Activated naive CD4-positive, alpha-beta T cell treated with anti-CD3 and anti-CD28 coated beads, Interleukin-2, amount 50 U/mL, for 72 hours (primary cell): ENCODE results near the gene LRRIQ1. TPM values are rescaled to one million over a fixed set of nuclear protein-coding genes. Genes with fewer than 3 reads are reported as not detected.

Source experiments
- ATAC-seq, 2 donors: fragments of 150-1000 bp; cut with Tn5 transposase; 2 replicates each; pipeline ENCODE4 v1.10.0; 2021; ENCODE audit warnings: mild to moderate bottlenecking in 2 of 2, moderate library complexity in 2 of 2
- DNase-seq, 2 donors: peaks; one replicate each; pipeline ENCODE4 v3.0.0; 2021 to 2022; ENCODE audit warnings: low spot score in 2 of 2
- H3K27ac Mint-ChIP-seq, 2 donors: one replicate each; pipeline ENCODE4 v1.8.0; 2022; ENCODE audit warnings: mild to moderate bottlenecking in 2 of 2, mixed read lengths in 2 of 2
- H3K36me3 Mint-ChIP-seq, 2 donors: one replicate each; pipeline ENCODE4 v1.8.0; 2022; ENCODE audit warnings: mixed read lengths in 2 of 2
- H3K9me3 Mint-ChIP-seq, 2 donors: one replicate each; pipeline ENCODE4 v1.8.0; 2022; ENCODE audit warnings: mixed read lengths in 2 of 2
- total RNA-seq, 2 donors: library from RNA; stranded (reverse); gene quantifications; one replicate each; pipeline ENCODE4 v1.2.3, GENCODE V29; 2022

LRRIQ1 gene
- total RNA-seq, 2 donors from 2014 or later, result not detected

DNA sequence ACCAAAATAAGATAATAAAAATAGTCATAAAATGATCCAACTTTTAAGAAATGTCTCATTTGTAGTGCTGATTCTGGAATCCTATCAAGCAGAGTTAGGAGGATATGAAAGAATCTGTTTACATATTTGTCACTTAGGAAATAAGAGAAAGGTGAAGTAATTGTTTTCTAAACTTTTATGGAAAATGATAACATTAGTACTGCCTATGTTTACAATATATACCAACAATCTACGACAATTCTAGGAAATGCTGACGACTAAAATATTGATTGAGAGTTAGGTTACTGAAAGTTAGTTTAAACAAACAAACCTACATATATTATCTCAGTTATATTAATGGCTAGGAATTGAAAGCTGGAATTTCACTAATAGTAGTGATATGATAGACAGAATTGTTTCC is 18.1 kb upstream of the LRRIQ1 start:
- Mint-ChIP-seq H3K27ac (no peak overlapping the region), H3K36me3 (no peaks in the 10 kb centered on the region), H3K9me3 (no peaks in the 10 kb centered on the region)
- ATAC-seq (no peak), DNase-seq (no peak)

DNA sequence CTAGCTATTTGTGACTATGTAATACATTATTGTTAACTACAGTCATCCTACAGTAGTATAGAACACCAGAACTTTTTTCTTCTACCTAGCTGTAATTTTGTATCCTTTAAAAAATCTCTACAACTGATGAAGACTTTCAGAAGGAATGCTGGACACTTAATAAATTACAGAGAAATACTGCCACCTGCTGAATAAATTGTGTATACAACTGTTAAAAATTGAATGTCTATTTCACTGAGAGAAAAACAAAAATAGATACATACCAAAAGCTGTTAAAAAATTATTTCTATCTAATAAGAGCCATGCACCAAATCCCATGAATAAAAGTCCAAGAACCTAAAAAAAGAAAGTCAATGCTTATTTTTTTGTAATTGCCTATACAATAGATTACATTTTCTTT is 6.7 kb upstream of the LRRIQ1 start:
- ATAC-seq (no peak), DNase-seq (no peak)
- Mint-ChIP-seq H3K9me3 (no peaks in the 10 kb centered on the region), H3K36me3 (no peaks in the 10 kb centered on the region), H3K27ac (no peak overlapping the region)

DNA sequence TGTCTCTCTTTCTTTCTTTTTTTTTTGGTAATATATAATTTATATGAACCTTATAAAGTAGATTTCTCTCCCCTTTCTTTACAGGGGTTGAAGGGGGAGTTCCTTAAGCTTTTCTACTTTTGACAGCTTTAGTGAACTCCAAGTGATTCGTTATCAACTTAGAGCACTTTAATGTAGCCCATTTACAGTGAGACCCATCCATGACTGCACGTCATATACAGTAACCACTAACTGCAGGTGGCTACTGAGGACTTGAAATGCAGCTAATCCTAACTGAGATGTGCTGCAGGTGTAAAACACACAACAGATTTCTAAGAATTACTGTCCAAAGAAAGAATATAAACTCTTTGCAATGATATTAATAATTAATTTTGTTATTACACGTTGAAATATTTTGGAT is 582 bp downstream of the LRRIQ1 start:
- DNase-seq, result no peak

DNA sequence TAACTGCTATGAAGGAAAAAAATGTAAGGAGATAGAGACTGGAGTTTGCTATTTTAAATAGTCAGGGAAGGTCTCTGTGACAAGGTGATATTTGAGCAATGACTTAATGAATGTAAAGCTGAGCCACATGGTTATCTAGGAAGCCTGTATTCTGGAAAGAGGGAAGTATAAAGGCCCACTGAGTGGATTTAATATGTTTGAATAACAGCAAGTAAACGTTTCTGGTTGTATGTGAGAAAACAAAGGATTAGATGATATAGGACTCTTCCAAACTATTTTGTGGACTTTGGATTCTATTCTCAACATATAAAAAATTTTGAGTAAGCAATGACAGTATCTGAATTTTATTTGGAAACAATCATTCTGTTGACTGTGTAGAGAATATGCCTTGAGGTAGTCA is 5.2 kb downstream of the LRRIQ1 start:
- no peaks in the 10 kb centered on the region for H3K9me3 Mint-ChIP-seq
- no peaks in the 10 kb centered on the region for H3K36me3 Mint-ChIP-seq
- DNase-seq (no peak), ATAC-seq (no peak)
- H3K27ac Mint-ChIP-seq, result no peak overlapping the region

More for the DNA sequence above, 582 bp downstream of the LRRIQ1 start:
- no peaks in the 10 kb centered on the region for H3K9me3 Mint-ChIP-seq
- H3K27ac Mint-ChIP-seq, result no peak overlapping the region
- no peak for ATAC-seq
- no peaks in the 10 kb centered on the region for H3K36me3 Mint-ChIP-seq

DNA sequence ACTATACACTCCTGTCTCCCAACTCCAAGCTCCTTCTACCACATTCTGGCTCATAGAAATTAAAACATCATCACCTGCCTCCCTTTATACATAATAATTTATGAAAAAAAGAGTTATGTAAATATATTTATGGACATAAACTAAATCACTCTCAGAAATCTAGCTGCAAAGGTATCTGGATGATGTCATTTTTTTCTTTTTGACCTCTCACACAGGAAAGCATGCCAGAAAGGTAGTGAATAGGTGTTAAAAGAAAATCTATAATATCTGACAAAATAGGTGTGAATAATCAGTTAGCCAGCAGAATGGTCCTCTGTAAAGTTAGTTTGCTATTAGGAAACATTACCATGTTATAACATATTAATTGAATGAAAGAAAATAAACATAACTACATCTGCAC is 7.7 kb downstream of the LRRIQ1 start:
- no peaks in the 10 kb centered on the region for H3K9me3 Mint-ChIP-seq
- ATAC-seq, result no peak
- no peak overlapping the region for H3K27ac Mint-ChIP-seq
- H3K36me3 Mint-ChIP-seq, result no peaks in the 10 kb centered on the region
- no peak for DNase-seq

- no peak overlapping the region for H3K27ac Mint-ChIP-seq
- DNase-seq, result peak in 1 of 2 donors; percentile 39
- ATAC-seq, result no peak
- no peaks in the 10 kb centered on the region for H3K36me3 Mint-ChIP-seq
- no peaks in the 10 kb centered on the region for H3K9me3 Mint-ChIP-seq
These were observed 21.3 kb downstream of the LRRIQ1 start for GRCh38 chr12:85057370-85057963.

GRCh38 chr12:85058339-85058738 is 22.2 kb downstream of the LRRIQ1 start:
- Mint-ChIP-seq H3K9me3 (no peaks in the 10 kb centered on the region), H3K27ac (no peak overlapping the region), H3K36me3 (no peaks in the 10 kb centered on the region)
- DNase-seq (no peak), ATAC-seq (no peak)

GRCh38 chr12:85059594-85059993 is 23.4 kb downstream of the LRRIQ1 start:
- DNase-seq (no peak), ATAC-seq (no peak)
- no peaks in the 10 kb centered on the region for H3K9me3 Mint-ChIP-seq
- H3K27ac Mint-ChIP-seq, result no peak overlapping the region
- H3K36me3 Mint-ChIP-seq, result no peaks in the 10 kb centered on the region

DNA sequence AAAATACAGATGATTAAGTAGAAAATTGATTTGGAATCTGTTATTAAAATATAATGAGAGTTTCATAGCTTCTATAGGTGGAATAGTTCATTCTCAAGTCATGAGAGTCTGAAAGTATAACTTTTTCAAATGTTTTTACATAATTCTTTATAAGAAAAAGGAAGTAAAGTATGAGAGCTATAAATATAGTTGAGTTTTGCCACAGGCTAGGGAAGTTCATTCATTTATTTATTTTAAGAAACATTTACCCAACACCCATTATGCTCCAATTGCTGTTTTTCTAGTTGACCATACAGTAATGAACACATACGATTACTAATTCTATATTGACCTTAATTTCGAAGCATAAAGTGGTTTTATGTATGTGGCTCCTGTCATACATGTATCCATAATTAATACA is 24.8 kb downstream of the LRRIQ1 start:
- no peak overlapping the region for H3K27ac Mint-ChIP-seq

GRCh38 chr12:85065837-85066482 is 29.8 kb downstream of the LRRIQ1 start:
- H3K36me3 Mint-ChIP-seq, result no peaks in the 10 kb centered on the region
- no peak for DNase-seq
- no peak for ATAC-seq
- no peak overlapping the region for H3K27ac Mint-ChIP-seq
- H3K9me3 Mint-ChIP-seq, result no peaks in the 10 kb centered on the region

More for the DNA sequence above, 24.8 kb downstream of the LRRIQ1 start:
- no peak for DNase-seq
- no peak for ATAC-seq
- no peaks in the 10 kb centered on the region for H3K9me3 Mint-ChIP-seq
- H3K36me3 Mint-ChIP-seq, result no peaks in the 10 kb centered on the region

- DNase-seq, result no peak
- H3K36me3 Mint-ChIP-seq, result no peaks in the 10 kb centered on the region
- H3K9me3 Mint-ChIP-seq, result no peaks in the 10 kb centered on the region
- no peak overlapping the region for H3K27ac Mint-ChIP-seq
- ATAC-seq, result no peak
These were observed 36.7 kb downstream of the LRRIQ1 start for GRCh38 chr12:85072826-85073225.

DNA sequence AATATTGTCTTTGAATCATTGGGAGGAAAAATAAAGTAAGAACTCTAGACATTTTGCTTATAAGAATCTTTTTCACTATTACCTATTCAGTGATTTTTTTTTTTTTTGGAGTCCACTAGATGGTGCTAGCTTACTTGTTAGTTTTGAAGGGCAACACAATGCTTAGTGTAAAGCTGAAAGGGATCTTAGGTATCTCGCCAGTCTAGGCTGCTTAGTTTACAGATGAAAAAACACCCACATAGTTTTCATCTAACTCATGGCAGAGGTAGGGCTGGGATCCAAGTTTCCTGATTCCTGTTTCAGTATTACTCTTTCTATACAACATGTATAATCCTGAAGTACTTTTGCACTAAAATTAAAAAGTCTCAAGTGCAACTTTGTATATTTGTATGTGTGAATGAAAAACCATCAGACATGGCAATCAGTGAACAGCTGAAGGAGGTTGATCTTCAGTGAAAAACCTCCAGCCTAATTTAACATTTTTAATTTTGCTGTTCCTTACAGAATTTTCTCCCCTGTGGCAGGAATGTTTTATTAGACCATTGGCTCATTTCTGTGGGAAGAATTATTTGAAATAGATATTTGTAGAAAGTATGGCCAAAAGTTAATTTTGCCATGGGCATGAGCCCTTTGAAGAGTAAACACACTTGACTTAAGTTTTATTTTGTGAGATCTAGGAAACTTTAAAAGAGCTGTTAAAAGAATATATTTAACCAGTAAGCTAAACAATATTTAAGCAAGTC is 40.7 kb downstream of the LRRIQ1 start:
- H3K9me3 Mint-ChIP-seq, result no peaks in the 10 kb centered on the region
- H3K27ac Mint-ChIP-seq, result no peak overlapping the region
- DNase-seq (no peak), ATAC-seq (peak in 1 of 2 donors; percentile 57)
- no peaks in the 10 kb centered on the region for H3K36me3 Mint-ChIP-seq

DNA sequence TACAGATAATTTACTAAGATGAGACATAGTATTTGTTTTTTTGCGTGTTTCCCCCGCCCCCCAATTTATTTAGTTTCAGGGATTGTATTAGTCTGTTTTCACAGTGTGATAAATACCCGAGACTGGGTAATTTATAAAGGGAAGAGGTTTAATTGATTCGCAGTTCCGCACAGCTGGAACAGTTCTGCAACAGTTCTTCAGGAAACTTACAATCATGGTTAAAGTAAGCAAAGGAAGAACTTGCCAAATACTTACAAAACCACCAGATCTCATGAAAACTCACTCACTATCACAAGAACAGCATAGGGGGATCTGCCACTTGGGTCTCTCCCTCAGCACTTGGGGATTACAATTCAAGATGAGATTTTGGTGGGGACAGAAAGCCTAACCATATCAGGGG is 48.9 kb downstream of the LRRIQ1 start:
- H3K27ac Mint-ChIP-seq, result no peak overlapping the region
- peaks cover 0 to 10% of the 10 kb centered on the region in 2 donors for H3K9me3 Mint-ChIP-seq
- H3K36me3 Mint-ChIP-seq, result no peaks in the 10 kb centered on the region
- ATAC-seq, result no peak
- DNase-seq, result no peak

- peaks cover 0 to 10% of the 10 kb centered on the region in 2 donors for H3K9me3 Mint-ChIP-seq
- H3K27ac Mint-ChIP-seq, result no peak overlapping the region
- no peak for ATAC-seq
- no peak for DNase-seq
- no peaks in the 10 kb centered on the region for H3K36me3 Mint-ChIP-seq
These were observed 53.6 kb downstream of the LRRIQ1 start for GRCh38 chr12:85089792-85090191.

DNA sequence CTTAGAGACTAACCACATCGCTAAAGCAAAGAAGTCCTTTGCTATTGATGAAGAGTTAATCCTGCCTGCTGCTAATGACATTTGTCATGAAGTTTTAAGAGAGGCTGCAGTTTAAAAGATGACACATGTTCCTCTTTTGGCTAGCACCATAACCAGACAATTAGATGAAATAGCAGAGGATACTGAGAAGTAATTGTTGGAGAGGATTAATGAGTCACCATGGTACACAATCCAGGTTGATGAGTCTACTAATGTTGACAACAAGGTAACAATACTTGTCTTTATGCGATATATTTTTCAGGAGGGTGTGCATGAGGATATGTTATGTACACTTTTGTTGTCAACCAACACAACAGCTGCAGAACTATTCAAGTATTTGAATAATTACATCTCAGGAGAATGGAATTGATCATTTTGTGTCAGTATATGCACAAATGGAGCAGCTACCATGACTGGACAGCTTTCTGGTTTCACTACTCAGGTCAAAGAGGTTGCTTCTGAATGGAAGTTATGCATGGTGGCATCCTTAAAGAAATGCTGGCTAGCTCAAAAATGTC is 56.7 kb downstream of the LRRIQ1 start:
- no peak for DNase-seq
- Mint-ChIP-seq H3K9me3 (peaks cover 0 to 8% of the 10 kb centered on the region in 2 donors), H3K27ac (no peak overlapping the region), H3K36me3 (no peaks in the 10 kb centered on the region)
- no peak for ATAC-seq

- DNase-seq (no peak), ATAC-seq (no peak)
- Mint-ChIP-seq H3K36me3 (no peaks in the 10 kb centered on the region), H3K9me3 (peaks cover 0 to 8% of the 10 kb centered on the region in 2 donors), H3K27ac (no peak overlapping the region)
These were observed 59.4 kb downstream of the LRRIQ1 start for GRCh38 chr12:85095501-85095900.

GRCh38 chr12:85130646-85131045 is 94.5 kb downstream of the LRRIQ1 start:
- ATAC-seq, result no peak

More at GRCh38 chr12:85130646-85131045, 94.5 kb downstream of the LRRIQ1 start:
- H3K36me3 Mint-ChIP-seq, result no peaks in the 10 kb centered on the region
- no peak overlapping the region for H3K27ac Mint-ChIP-seq
- DNase-seq, result no peak
- H3K9me3 Mint-ChIP-seq, result peaks cover 10 to 16% of the 10 kb centered on the region in 2 donors
